Colonic mucosa (tissue), 4 donors: ENCODE results near the gene STXBP5L. TPM values are rescaled to one million over a fixed set of nuclear protein-coding genes. Genes with fewer than 3 reads are reported as not detected.
"Not testable (repeated sequence)": the region's sequence is repeated elsewhere in the genome, so short reads cannot be mapped to it uniquely, and the experiment has no call there.

Experiments used
- DNase-seq: peaks from one replicate; pipeline ENCODE4 v3.0.0-alpha.2; 2020
- H3K27ac ChIP-seq: fragments of 200-600 bp; one replicate; pipeline ENCODE4 v1.8.0; 2021
- H3K27me3 ChIP-seq: fragments of 200-600 bp; one replicate; pipeline ENCODE4 v1.8.0; 2021
- H3K36me3 ChIP-seq: fragments of 200-600 bp; one replicate; pipeline ENCODE4 v1.8.0; 2021
- H3K4me1 ChIP-seq: fragments of 200-600 bp; one replicate; pipeline ENCODE4 v1.8.0; 2021; ENCODE audit warnings: mild to moderate bottlenecking
- H3K4me3 ChIP-seq: fragments of 200-600 bp; one replicate; pipeline ENCODE4 v1.8.0; 2021
- H3K9ac ChIP-seq, 2 donors: one replicate each; pipeline ENCODE4 v1.7.0; 2013; ENCODE audit warnings: control low read depth in 2 of 2, low read depth in 2 of 2, low read length in 2 of 2
- H3K9me3 ChIP-seq: fragments of 200-600 bp; one replicate; pipeline ENCODE4 v1.8.0; 2021
- intact Hi-C: fragments of 100-400 bp; cut with DNase I; formaldehyde crosslinking; loops from one replicate; pipeline ENCODE4 v1.14.1; 2022
- total RNA-seq, 2 donors: library from RNA; stranded (reverse); fragmentation: NEBNext Ultra II Directional in 1 of 2; extraction: Animal tissue kit (Norgen Biotek cat#: 25700) in 1 of 2; gene quantifications; one replicate each; pipeline ENCODE4 v1.2.1, GENCODE V29; 2021
- TF ChIP-seq, protein P1 (sequence below): fragments of 200-600 bp; IDR thresholded peaks from one replicate; pipeline ENCODE4 v1.8.0; 2022; ENCODE audit warnings: antibody characterized with exemption, mild to moderate bottlenecking
- donor health status: healthy.
- donor health status: DM: no; HTN: no; CAD: no.
- donor health status: DM: no; HTN: no; CAD: no.

Gene STXBP5L
- total RNA-seq, 2 donors from 2014 or later = 0.22 to 0.74 TPM

- no peak for DNase-seq
- Histone ChIP-seq H3K27ac (no peak overlapping the region), H3K4me1 (no peaks in the 10 kb centered on the region), H3K4me3 (no peak overlapping the region), H3K27me3 (no peaks in the 10 kb centered on the region), H3K9me3 (no peaks in the 10 kb centered on the region), H3K36me3 (no peaks in the 10 kb centered on the region), H3K9ac (no peak overlapping the region)
- TF ChIP-seq, protein P1, sequence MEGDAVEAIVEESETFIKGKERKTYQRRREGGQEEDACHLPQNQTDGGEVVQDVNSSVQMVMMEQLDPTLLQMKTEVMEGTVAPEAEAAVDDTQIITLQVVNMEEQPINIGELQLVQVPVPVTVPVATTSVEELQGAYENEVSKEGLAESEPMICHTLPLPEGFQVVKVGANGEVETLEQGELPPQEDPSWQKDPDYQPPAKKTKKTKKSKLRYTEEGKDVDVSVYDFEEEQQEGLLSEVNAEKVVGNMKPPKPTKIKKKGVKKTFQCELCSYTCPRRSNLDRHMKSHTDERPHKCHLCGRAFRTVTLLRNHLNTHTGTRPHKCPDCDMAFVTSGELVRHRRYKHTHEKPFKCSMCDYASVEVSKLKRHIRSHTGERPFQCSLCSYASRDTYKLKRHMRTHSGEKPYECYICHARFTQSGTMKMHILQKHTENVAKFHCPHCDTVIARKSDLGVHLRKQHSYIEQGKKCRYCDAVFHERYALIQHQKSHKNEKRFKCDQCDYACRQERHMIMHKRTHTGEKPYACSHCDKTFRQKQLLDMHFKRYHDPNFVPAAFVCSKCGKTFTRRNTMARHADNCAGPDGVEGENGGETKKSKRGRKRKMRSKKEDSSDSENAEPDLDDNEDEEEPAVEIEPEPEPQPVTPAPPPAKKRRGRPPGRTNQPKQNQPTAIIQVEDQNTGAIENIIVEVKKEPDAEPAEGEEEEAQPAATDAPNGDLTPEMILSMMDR = no peak
- intact Hi-C loops = no loop called here
These were observed 167.2 kb downstream of the STXBP5L start for GRCh38 chr3:121075191-121075590.

DNA sequence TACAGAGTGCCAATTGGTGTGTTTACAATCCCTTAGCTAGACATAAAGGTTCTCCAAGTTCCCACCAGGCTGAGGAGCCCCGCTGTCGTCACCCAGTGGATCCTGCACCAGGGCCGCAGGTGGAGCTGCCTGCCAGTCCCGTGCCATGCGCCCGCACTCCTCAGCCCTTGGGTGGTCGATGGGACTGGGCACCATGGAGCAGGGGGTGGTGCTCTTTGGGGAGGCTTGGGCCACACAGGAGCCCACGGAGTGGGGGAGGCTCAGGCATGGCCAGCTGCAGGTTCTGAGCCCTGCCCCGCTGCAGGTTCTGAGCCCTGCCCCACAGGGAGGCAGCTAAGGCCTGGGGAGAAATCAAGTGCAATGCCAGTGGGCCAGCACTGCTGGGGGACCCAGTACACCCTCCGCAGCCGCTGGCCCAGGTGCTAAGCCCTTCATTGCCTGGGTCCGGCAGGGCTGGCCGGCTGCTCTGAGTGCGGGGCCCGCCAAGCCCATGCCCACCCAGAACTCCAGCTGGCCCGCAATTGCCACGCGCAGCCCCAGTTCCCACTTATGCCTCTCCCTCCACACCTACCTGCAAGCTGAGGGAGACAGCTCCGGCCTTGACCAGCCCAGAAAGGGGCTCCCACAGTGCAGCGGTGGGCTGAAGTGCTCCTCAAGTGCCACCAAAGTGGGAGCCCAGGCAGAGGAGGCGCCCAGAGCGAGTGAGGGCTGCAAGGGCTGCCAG is 170.5 kb downstream of the STXBP5L start:
- DNase-seq, H3K36me3 ChIP-seq, H3K9ac ChIP-seq, H3K4me3 ChIP-seq, H3K27me3 ChIP-seq, intact Hi-C loops, H3K4me1 ChIP-seq, H3K9me3 ChIP-seq, H3K27ac ChIP-seq: not testable (repeated sequence)

GRCh38 chr3:121096953-121097352 is 188.9 kb downstream of the STXBP5L start:
- H3K4me3 ChIP-seq = no peak overlapping the region
- no peaks in the 10 kb centered on the region for H3K9me3 ChIP-seq
- no peak for DNase-seq
- H3K27me3 ChIP-seq = no peaks in the 10 kb centered on the region
- TF ChIP-seq, protein P1 = no peak
- intact Hi-C loops = no loop called here
- H3K9ac ChIP-seq = no peak overlapping the region
- no peak overlapping the region for H3K27ac ChIP-seq
- H3K36me3 ChIP-seq = no peaks in the 10 kb centered on the region
- H3K4me1 ChIP-seq = no peaks in the 10 kb centered on the region

GRCh38 chr3:121111086-121111485 is 203.1 kb downstream of the STXBP5L start:
- H3K9ac ChIP-seq, intact Hi-C loops, H3K9me3 ChIP-seq, H3K4me3 ChIP-seq, DNase-seq, H3K27me3 ChIP-seq, H3K27ac ChIP-seq, H3K4me1 ChIP-seq, H3K36me3 ChIP-seq: not testable (repeated sequence)

- no peak overlapping the region for H3K4me3 ChIP-seq
- H3K36me3 ChIP-seq = no peaks in the 10 kb centered on the region
- H3K27ac ChIP-seq = no peak overlapping the region
- H3K9me3 ChIP-seq = no peaks in the 10 kb centered on the region
- no peak for DNase-seq
- no peak overlapping the region for H3K9ac ChIP-seq
- H3K27me3 ChIP-seq = no peaks in the 10 kb centered on the region
- TF ChIP-seq, protein P1 = no peak
- intact Hi-C loops = no loop called here
- no peaks in the 10 kb centered on the region for H3K4me1 ChIP-seq
These were observed 204.1 kb downstream of the STXBP5L start for GRCh38 chr3:121111914-121112612.

- Histone ChIP-seq H3K27ac (no peak overlapping the region), H3K4me3 (no peak overlapping the region), H3K9ac (no peak overlapping the region), H3K9me3 (no peaks in the 10 kb centered on the region), H3K27me3 (no peaks in the 10 kb centered on the region), H3K4me1 (no peaks in the 10 kb centered on the region), H3K36me3 (no peaks in the 10 kb centered on the region)
- intact Hi-C loops = no loop called here
- TF ChIP-seq, protein P1 = no peak
- DNase-seq = no peak
These were observed 218.2 kb downstream of the STXBP5L start for GRCh38 chr3:121126033-121126706.
